GM18526 (cell line): Measurements from ENCODE around the gene ENO2.

Experiments used
- POLR2A ChIP-seq: IDR thresholded peaks from 3 replicates; pipeline ENCODE4 v1.6.1; 2011; ENCODE audit not compliant: insufficient read length; ENCODE audit errors: extremely low read depth

The ENO2 gene

GRCh38 chr12:6909421-6910145 lies 4.8 kb upstream of the ENO2 start:
- no peak for TF ChIP-seq POLR2A

GRCh38 chr12:6912164-6912935 lies 2.0 kb upstream of the ENO2 start:
- no peak for TF ChIP-seq POLR2A

- TF ChIP-seq POLR2A, result no peak
These were observed 788 bp downstream of the ENO2 start for GRCh38 chr12:6914947-6915788.

- TF ChIP-seq POLR2A, result no peak
These were observed 1.5 kb downstream of the ENO2 start for GRCh38 chr12:6915789-6916285.

- TF ChIP-seq POLR2A, result no peak
These were observed 2.2 kb downstream of the ENO2 start for GRCh38 chr12:6916426-6917200.

GRCh38 chr12:6917491-6918231 lies 3.3 kb downstream of the ENO2 start:
- no peak for TF ChIP-seq POLR2A

- TF ChIP-seq POLR2A, result no peak
These were observed 5.2 kb downstream of the ENO2 start for GRCh38 chr12:6919588-6919987.

GRCh38 chr12:6921539-6921938 lies 7.2 kb downstream of the ENO2 start:
- TF ChIP-seq POLR2A, result no peak

GRCh38 chr12:6921996-6922946 lies 7.9 kb downstream of the ENO2 start:
- TF ChIP-seq POLR2A, result no peak

- TF ChIP-seq POLR2A, result no peak
These were observed 8.8 kb downstream of the ENO2 start for GRCh38 chr12:6923003-6923732.

- TF ChIP-seq POLR2A, result no peak
These were observed 9.5 kb downstream of the ENO2 start for GRCh38 chr12:6923851-6924250.

GRCh38 chr12:6925239-6925539 lies 10.8 kb downstream of the ENO2 start:
- TF ChIP-seq POLR2A, result no peak
